Measurements from ENCODE around the gene ST3GAL4.
"Not testable (repeated sequence)": the region's sequence is repeated elsewhere in the genome, so short reads cannot be mapped to it uniquely, and the experiment has no call there.

The ST3GAL4 gene

GRCh38 chr11:126368336-126369119 is 13.0 kb downstream of the ST3GAL4 start:
- DNase-seq (ENCODE audit: low spot score in 2 of 2), result not testable (repeated sequence)

GRCh38 chr11:126370016-126370415 is 14.5 kb downstream of the ST3GAL4 start:
- Histone ChIP-seq H3K4me1 (no peaks in the 10 kb centered on the region), H3K4me3 (no peak overlapping the region), H3K9me3 (no peaks in the 10 kb centered on the region), H3K36me3 (replicated peaks) (no peaks in the 10 kb centered on the region; the same call in 1 of the 2 replicates), H3K27me3 (ENCODE audit: low read depth) (no peaks in the 10 kb centered on the region)
- DNase-seq (ENCODE audit: low spot score in 2 of 2), result no peak
- in situ Hi-C loops (cut with MboI; ENCODE audit: low sequenced_read_pairs), result no loop called here

More at GRCh38 chr11:126368336-126369119, 13.0 kb downstream of the ST3GAL4 start:
- H3K4me3 ChIP-seq; H3K4me1 ChIP-seq; in situ Hi-C loops (cut with MboI; ENCODE audit: low sequenced_read_pairs); H3K9me3 ChIP-seq; H3K27me3 ChIP-seq (ENCODE audit: low read depth); H3K36me3 ChIP-seq (replicated peaks): not testable (repeated sequence)

- DNase-seq (ENCODE audit: low spot score in 2 of 2), result no peak
- Histone ChIP-seq H3K27me3 (ENCODE audit: low read depth) (no peaks in the 10 kb centered on the region), H3K9me3 (no peaks in the 10 kb centered on the region), H3K4me3 (no peak overlapping the region), H3K4me1 (peaks cover 5% of the 10 kb centered on the region; the same call in 1 of the 2 replicates), H3K36me3 (replicated peaks) (no peaks in the 10 kb centered on the region; the same call in 1 of the 2 replicates)
- in situ Hi-C loops (cut with MboI; ENCODE audit: low sequenced_read_pairs), result no loop called here
Observed at GRCh38 chr11:126371595-126371994, 16.1 kb downstream of the ST3GAL4 start.

GRCh38 chr11:126373389-126374066 is 18.0 kb downstream of the ST3GAL4 start:
- H3K36me3 ChIP-seq (replicated peaks); H3K4me1 ChIP-seq; in situ Hi-C loops (cut with MboI; ENCODE audit: low sequenced_read_pairs); H3K4me3 ChIP-seq; H3K27me3 ChIP-seq (ENCODE audit: low read depth); DNase-seq (ENCODE audit: low spot score in 2 of 2); H3K9me3 ChIP-seq: not testable (repeated sequence)

GRCh38 chr11:126374562-126375300 is 19.2 kb downstream of the ST3GAL4 start:
- in situ Hi-C loops (cut with MboI; ENCODE audit: low sequenced_read_pairs); H3K4me1 ChIP-seq; H3K9me3 ChIP-seq; H3K4me3 ChIP-seq; H3K36me3 ChIP-seq (replicated peaks); DNase-seq (ENCODE audit: low spot score in 2 of 2); H3K27me3 ChIP-seq (ENCODE audit: low read depth): not testable (repeated sequence)

- Histone ChIP-seq H3K27me3 (ENCODE audit: low read depth) (no peaks in the 10 kb centered on the region), H3K4me1 (peaks cover 5% of the 10 kb centered on the region; the same call in 1 of the 2 replicates), H3K9me3 (no peaks in the 10 kb centered on the region), H3K4me3 (no peak overlapping the region), H3K36me3 (replicated peaks) (no peaks in the 10 kb centered on the region)
- DNase-seq (ENCODE audit: low spot score in 2 of 2), result peak in 1 of 2 experiments; percentile 16
- in situ Hi-C loops (cut with MboI; ENCODE audit: low sequenced_read_pairs), result no loop called here
Observed at GRCh38 chr11:126375726-126376125, 20.2 kb downstream of the ST3GAL4 start.

- in situ Hi-C loops (cut with MboI; ENCODE audit: low sequenced_read_pairs), result no loop called here
- no peak overlapping the region for H3K4me3 ChIP-seq
- no peaks in the 10 kb centered on the region for H3K9me3 ChIP-seq
- no peaks in the 10 kb centered on the region for H3K27me3 ChIP-seq (ENCODE audit: low read depth)
- no peak for DNase-seq (ENCODE audit: low spot score in 2 of 2)
- H3K4me1 ChIP-seq, result peaks cover 5% of the 10 kb centered on the region; the same call in 1 of the 2 replicates
- H3K36me3 ChIP-seq (replicated peaks), result no peaks in the 10 kb centered on the region
Observed at GRCh38 chr11:126378763-126379162, 23.3 kb downstream of the ST3GAL4 start.

- Histone ChIP-seq H3K9me3 (no peaks in the 10 kb centered on the region), H3K4me1 (peaks cover 5% of the 10 kb centered on the region; the same call in 1 of the 2 replicates), H3K36me3 (replicated peaks) (no peaks in the 10 kb centered on the region), H3K4me3 (no peak overlapping the region), H3K27me3 (ENCODE audit: low read depth) (no peaks in the 10 kb centered on the region)
- no peak for DNase-seq (ENCODE audit: low spot score in 2 of 2)
- in situ Hi-C loops (cut with MboI; ENCODE audit: low sequenced_read_pairs), result no loop called here
Observed at GRCh38 chr11:126380909-126381308, 25.4 kb downstream of the ST3GAL4 start.

GRCh38 chr11:126381960-126382359 is 26.5 kb downstream of the ST3GAL4 start:
- H3K4me1 ChIP-seq; H3K4me3 ChIP-seq; H3K27me3 ChIP-seq (ENCODE audit: low read depth); DNase-seq (ENCODE audit: low spot score in 2 of 2); in situ Hi-C loops (cut with MboI; ENCODE audit: low sequenced_read_pairs); H3K9me3 ChIP-seq; H3K36me3 ChIP-seq (replicated peaks): not testable (repeated sequence)

GRCh38 chr11:126382641-126383040 is 27.2 kb downstream of the ST3GAL4 start:
- H3K27me3 ChIP-seq (ENCODE audit: low read depth); in situ Hi-C loops (cut with MboI; ENCODE audit: low sequenced_read_pairs); H3K4me3 ChIP-seq; H3K4me1 ChIP-seq; H3K36me3 ChIP-seq (replicated peaks); H3K9me3 ChIP-seq; DNase-seq (ENCODE audit: low spot score in 2 of 2): not testable (repeated sequence)

- DNase-seq (ENCODE audit: low spot score in 2 of 2), result no peak
Observed at GRCh38 chr11:126383339-126384335, 28.2 kb downstream of the ST3GAL4 start.

GRCh38 chr11:126384449-126385070 is 29.1 kb downstream of the ST3GAL4 start:
- Histone ChIP-seq H3K27me3 (ENCODE audit: low read depth) (no peaks in the 10 kb centered on the region), H3K36me3 (replicated peaks) (no peaks in the 10 kb centered on the region), H3K9me3 (no peaks in the 10 kb centered on the region), H3K4me3 (no peak overlapping the region), H3K4me1 (no peaks in the 10 kb centered on the region)
- DNase-seq (ENCODE audit: low spot score in 2 of 2), result no peak
- in situ Hi-C loops (cut with MboI; ENCODE audit: low sequenced_read_pairs), result no loop called here

More at GRCh38 chr11:126383339-126384335, 28.2 kb downstream of the ST3GAL4 start:
- Histone ChIP-seq H3K36me3 (replicated peaks) (no peaks in the 10 kb centered on the region), H3K9me3 (no peaks in the 10 kb centered on the region), H3K4me1 (no peaks in the 10 kb centered on the region), H3K4me3 (no peak overlapping the region), H3K27me3 (ENCODE audit: low read depth) (no peaks in the 10 kb centered on the region)
- in situ Hi-C loops (cut with MboI; ENCODE audit: low sequenced_read_pairs), result no loop called here
